Measurements from ENCODE around the gene NHP2. TPM values are rescaled to one million over a fixed set of nuclear protein-coding genes. Genes with fewer than 3 reads are reported as not detected.
"Not testable (repeated sequence)": the region's sequence is repeated elsewhere in the genome, so short reads cannot be mapped to it uniquely, and the experiment has no call there.

The NHP2 gene
- total and polyA plus RNA-seq, 5 donors: 62.3 to 123 (median 87.0) TPM

GRCh38 chr5:178129296-178129695 is 24.4 kb downstream of the NHP2 start:
- DNase-seq (no peak), ATAC-seq (no peak)
- H3K27ac ChIP-seq (ENCODE audit: low read length): no peak overlapping the region
- H3K9me3 ChIP-seq (ENCODE audit: control insufficient read depth, low read length): no peaks in the 10 kb centered on the region
- 91% methylated on average over 9 of the region's 9 CpGs for WGBS
- H3K4me1 ChIP-seq (ENCODE audit: control insufficient read depth, insufficient read depth, low read length): peaks cover 6% of the 10 kb centered on the region
- intact Hi-C loops (cut with DNase I): no loop called here
- no peak overlapping the region for H3K4me3 ChIP-seq (ENCODE audit: low read length)
- no peaks in the 10 kb centered on the region for H3K27me3 ChIP-seq (ENCODE audit: control insufficient read depth, insufficient read depth)

GRCh38 chr5:178127300-178128009 is 26.2 kb downstream of the NHP2 start:
- H3K4me1 ChIP-seq (ENCODE audit: control insufficient read depth, insufficient read depth, low read length); H3K9me3 ChIP-seq (ENCODE audit: control insufficient read depth, low read length); DNase-seq; H3K27me3 ChIP-seq (ENCODE audit: control insufficient read depth, insufficient read depth); ATAC-seq; H3K4me3 ChIP-seq (ENCODE audit: low read length); H3K27ac ChIP-seq (ENCODE audit: low read length); intact Hi-C loops (cut with DNase I): not testable (repeated sequence)
- WGBS: 74% methylated on average over 14 of the region's 14 CpGs

GRCh38 chr5:178126556-178126955 is 27.1 kb downstream of the NHP2 start:
- Histone ChIP-seq H3K4me3 (ENCODE audit: low read length) (no peak overlapping the region), H3K27me3 (ENCODE audit: control insufficient read depth, insufficient read depth) (no peaks in the 10 kb centered on the region), H3K4me1 (ENCODE audit: control insufficient read depth, insufficient read depth, low read length) (peaks cover 1% of the 10 kb centered on the region), H3K9me3 (ENCODE audit: control insufficient read depth, low read length) (no peaks in the 10 kb centered on the region), H3K27ac (ENCODE audit: low read length) (no peak overlapping the region)
- ATAC-seq (no peak), DNase-seq (peak in 1 of 3 donors; percentile 6)
- intact Hi-C loops (cut with DNase I): no loop called here
- 46% methylated on average over 3 of the region's 3 CpGs for WGBS

- ATAC-seq: peak in 1 of 2 donors; percentile 20
- peak in 1 of 3 donors; percentile 66 for DNase-seq
- Histone ChIP-seq H3K27me3 (ENCODE audit: control insufficient read depth, insufficient read depth) (no peaks in the 10 kb centered on the region), H3K27ac (ENCODE audit: low read length) (no peak overlapping the region), H3K4me3 (ENCODE audit: low read length) (no peak overlapping the region), H3K9me3 (ENCODE audit: control insufficient read depth, low read length) (no peaks in the 10 kb centered on the region), H3K4me1 (ENCODE audit: control insufficient read depth, insufficient read depth, low read length) (no peaks in the 10 kb centered on the region)
- WGBS: 72% methylated on average over 10 of the region's 10 CpGs
- intact Hi-C loops (cut with DNase I): no loop called here
Measured at GRCh38 chr5:178125253-178125906, 28.3 kb downstream of the NHP2 start.

- no peak for ATAC-seq
- WGBS: 90% methylated on average over 18 of the region's 18 CpGs
- Histone ChIP-seq H3K4me1 (ENCODE audit: control insufficient read depth, insufficient read depth, low read length) (no peaks in the 10 kb centered on the region), H3K4me3 (ENCODE audit: low read length) (no peak overlapping the region), H3K27me3 (ENCODE audit: control insufficient read depth, insufficient read depth) (no peaks in the 10 kb centered on the region), H3K27ac (ENCODE audit: low read length) (no peak overlapping the region), H3K9me3 (ENCODE audit: control insufficient read depth, low read length) (no peaks in the 10 kb centered on the region)
- DNase-seq: peak in 1 of 3 donors; percentile 29
- intact Hi-C loops (cut with DNase I): no loop called here
Measured at GRCh38 chr5:178123966-178124925, 29.4 kb downstream of the NHP2 start.

- Histone ChIP-seq H3K27ac (ENCODE audit: low read length) (no peak overlapping the region), H3K9me3 (ENCODE audit: control insufficient read depth, low read length) (no peaks in the 10 kb centered on the region), H3K27me3 (ENCODE audit: control insufficient read depth, insufficient read depth) (no peaks in the 10 kb centered on the region), H3K4me3 (ENCODE audit: low read length) (no peak overlapping the region), H3K4me1 (ENCODE audit: control insufficient read depth, insufficient read depth, low read length) (no peaks in the 10 kb centered on the region)
- intact Hi-C loops (cut with DNase I): no loop called here
- DNase-seq (peak in 2 of 3 donors; percentile 31 to 38), ATAC-seq (no peak)
- 90% methylated on average over 13 of the region's 13 CpGs for WGBS
Measured at GRCh38 chr5:178123094-178123965, 30.4 kb downstream of the NHP2 start.

GRCh38 chr5:178122346-178122745 is 31.3 kb downstream of the NHP2 start:
- intact Hi-C loops (cut with DNase I): no loop called here
- H3K9me3 ChIP-seq (ENCODE audit: control insufficient read depth, low read length): no peaks in the 10 kb centered on the region
- ATAC-seq: no peak
- H3K27ac ChIP-seq (ENCODE audit: low read length): no peak overlapping the region
- H3K27me3 ChIP-seq (ENCODE audit: control insufficient read depth, insufficient read depth): no peaks in the 10 kb centered on the region
- 80% methylated on average over 5 of the region's 5 CpGs for WGBS
- no peak overlapping the region for H3K4me3 ChIP-seq (ENCODE audit: low read length)
- peak in 1 of 3 donors; percentile 4 for DNase-seq
- H3K4me1 ChIP-seq (ENCODE audit: control insufficient read depth, insufficient read depth, low read length): no peaks in the 10 kb centered on the region

- Histone ChIP-seq H3K9me3 (ENCODE audit: control insufficient read depth, low read length) (no peaks in the 10 kb centered on the region), H3K27ac (ENCODE audit: low read length) (no peak overlapping the region), H3K4me1 (ENCODE audit: control insufficient read depth, insufficient read depth, low read length) (no peaks in the 10 kb centered on the region), H3K27me3 (ENCODE audit: control insufficient read depth, insufficient read depth) (no peaks in the 10 kb centered on the region), H3K4me3 (ENCODE audit: low read length) (no peak overlapping the region)
- intact Hi-C loops (cut with DNase I): no loop called here
- 78% methylated on average over 38 of the region's 38 CpGs for WGBS
- DNase-seq (peak in 1 of 3 donors; percentile 55), ATAC-seq (no peak)
Measured at GRCh38 chr5:178121391-178122276, 32.1 kb downstream of the NHP2 start.

- peak; percentile 26 to 34 for ATAC-seq
- DNase-seq: peak; percentile 50 to 88 (median 84)
- Histone ChIP-seq H3K27ac (ENCODE audit: low read length) (no peak overlapping the region), H3K9me3 (ENCODE audit: control insufficient read depth, low read length) (no peaks in the 10 kb centered on the region), H3K4me1 (ENCODE audit: control insufficient read depth, insufficient read depth, low read length) (no peaks in the 10 kb centered on the region), H3K4me3 (ENCODE audit: low read length) (no peak overlapping the region), H3K27me3 (ENCODE audit: control insufficient read depth, insufficient read depth) (no peaks in the 10 kb centered on the region)
- intact Hi-C loops (cut with DNase I): no loop called here
- 50% methylated on average over 29 of the region's 29 CpGs for WGBS
Measured at GRCh38 chr5:178120607-178121357, 32.9 kb downstream of the NHP2 start.
